BE2C (cell line): ENCODE measurements around the gene KRT79.

Experiments used
- DNase-seq: peaks from one replicate; pipeline ENCODE4 v3.0.0-alpha.2; 2020
- H3K27me3 ChIP-seq: fragments of 250-450 bp; sonication (Bioruptor Pico); 2 replicates; pipeline ENCODE4 v1.5.1; 2020; ENCODE audit warnings: mild to moderate bottlenecking
- H3K36me3 ChIP-seq: fragments of 250-450 bp; sonication (Bioruptor Pico); 2 replicates; pipeline ENCODE4 v1.5.1; 2020; ENCODE audit warnings: mild to moderate bottlenecking
- H3K4me1 ChIP-seq: fragments of 250-450 bp; sonication (Bioruptor Pico); 2 replicates; pipeline ENCODE4 v1.5.1; 2020
- H3K4me3 ChIP-seq: 2 replicates; pipeline ENCODE4 v1.5.1; 2011; ENCODE audit warnings: low read depth, low read length
- H3K9me3 ChIP-seq: fragments of 250-450 bp; sonication (Bioruptor Pico); 2 replicates; pipeline ENCODE4 v1.5.1; 2020
- TF ChIP-seq, protein P1 (sequence below): IDR thresholded peaks from 2 replicates; pipeline ENCODE4 v1.5.1; 2012; ENCODE audit warnings: mild to moderate bottlenecking, low read depth, low read length

The KRT79 gene

DNA sequence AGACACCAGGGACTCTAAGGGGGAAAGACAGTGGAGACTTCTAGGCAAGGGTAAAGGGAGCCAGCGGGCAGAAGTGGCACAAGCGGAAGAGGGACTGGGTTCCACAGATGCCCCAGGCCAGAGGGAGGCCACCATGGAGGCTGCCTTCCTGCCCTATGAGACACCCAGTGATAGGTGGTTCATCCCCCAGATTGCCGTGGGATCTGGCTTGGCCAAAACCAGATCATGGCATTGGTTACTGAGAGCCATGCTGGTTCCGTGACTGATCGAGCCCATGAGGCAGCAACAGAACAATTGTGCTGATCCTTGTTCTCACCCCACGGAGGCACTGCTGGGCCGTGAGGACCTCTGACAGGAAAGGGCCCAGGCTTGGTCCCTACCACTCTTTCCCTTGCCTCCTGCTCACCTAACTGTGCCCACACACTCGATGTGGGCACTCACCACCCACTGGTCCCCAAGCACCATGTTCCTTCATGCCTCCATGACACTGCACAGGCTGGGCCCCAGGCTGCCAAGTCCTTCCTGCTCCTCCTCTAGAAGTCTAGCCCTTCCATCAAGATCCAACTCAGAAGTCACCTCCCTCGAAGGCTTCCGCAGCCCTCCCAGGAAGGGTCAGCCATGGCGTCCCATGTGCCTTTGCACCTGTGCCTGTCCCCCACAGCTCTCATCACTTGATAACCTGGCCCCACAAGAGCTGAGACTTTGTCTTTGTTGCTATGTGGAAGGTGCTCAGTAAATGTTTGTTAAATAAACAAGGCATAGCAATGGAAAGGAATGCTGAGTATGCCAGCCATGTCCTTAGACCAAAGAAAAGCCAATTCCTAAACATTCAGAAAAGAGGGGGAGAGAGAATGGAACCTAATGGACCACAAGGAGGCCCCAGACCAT, 7.3 kb downstream of the KRT79 start:
- Histone ChIP-seq H3K36me3 (no peaks in the 10 kb centered on the region), H3K9me3 (no peaks in the 10 kb centered on the region), H3K4me3 (no peak overlapping the region), H3K4me1 (no peaks in the 10 kb centered on the region), H3K27me3 (peaks cover 13% of the 10 kb centered on the region)
- TF ChIP-seq, protein P1, sequence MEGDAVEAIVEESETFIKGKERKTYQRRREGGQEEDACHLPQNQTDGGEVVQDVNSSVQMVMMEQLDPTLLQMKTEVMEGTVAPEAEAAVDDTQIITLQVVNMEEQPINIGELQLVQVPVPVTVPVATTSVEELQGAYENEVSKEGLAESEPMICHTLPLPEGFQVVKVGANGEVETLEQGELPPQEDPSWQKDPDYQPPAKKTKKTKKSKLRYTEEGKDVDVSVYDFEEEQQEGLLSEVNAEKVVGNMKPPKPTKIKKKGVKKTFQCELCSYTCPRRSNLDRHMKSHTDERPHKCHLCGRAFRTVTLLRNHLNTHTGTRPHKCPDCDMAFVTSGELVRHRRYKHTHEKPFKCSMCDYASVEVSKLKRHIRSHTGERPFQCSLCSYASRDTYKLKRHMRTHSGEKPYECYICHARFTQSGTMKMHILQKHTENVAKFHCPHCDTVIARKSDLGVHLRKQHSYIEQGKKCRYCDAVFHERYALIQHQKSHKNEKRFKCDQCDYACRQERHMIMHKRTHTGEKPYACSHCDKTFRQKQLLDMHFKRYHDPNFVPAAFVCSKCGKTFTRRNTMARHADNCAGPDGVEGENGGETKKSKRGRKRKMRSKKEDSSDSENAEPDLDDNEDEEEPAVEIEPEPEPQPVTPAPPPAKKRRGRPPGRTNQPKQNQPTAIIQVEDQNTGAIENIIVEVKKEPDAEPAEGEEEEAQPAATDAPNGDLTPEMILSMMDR: no peak
- no peak for DNase-seq

DNA sequence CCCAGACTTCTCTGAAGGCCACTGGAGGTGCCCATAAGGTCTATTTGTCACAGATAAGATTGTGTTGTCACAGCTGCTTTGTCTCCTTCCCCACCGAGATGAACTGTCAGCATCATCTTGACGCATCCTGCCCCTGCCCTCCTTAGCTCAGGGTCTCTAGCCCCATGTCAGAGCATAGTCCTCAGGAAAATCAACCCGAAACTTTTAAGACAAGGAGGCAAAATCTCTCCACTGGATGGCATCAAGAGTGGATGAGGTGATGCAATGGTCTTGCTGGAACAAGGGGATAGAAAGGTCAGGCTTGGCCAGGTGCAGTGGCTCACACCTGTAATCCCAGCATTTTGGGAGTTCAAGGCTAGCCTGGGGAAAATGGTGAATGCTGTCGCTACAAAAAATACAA, 8.2 kb downstream of the KRT79 start:
- TF ChIP-seq, protein P1: no peak
- H3K36me3 ChIP-seq: no peaks in the 10 kb centered on the region
- peaks cover 12% of the 10 kb centered on the region for H3K27me3 ChIP-seq
- H3K9me3 ChIP-seq: no peaks in the 10 kb centered on the region
- DNase-seq: no peak
- H3K4me1 ChIP-seq: no peaks in the 10 kb centered on the region
- H3K4me3 ChIP-seq: no peak overlapping the region

DNA sequence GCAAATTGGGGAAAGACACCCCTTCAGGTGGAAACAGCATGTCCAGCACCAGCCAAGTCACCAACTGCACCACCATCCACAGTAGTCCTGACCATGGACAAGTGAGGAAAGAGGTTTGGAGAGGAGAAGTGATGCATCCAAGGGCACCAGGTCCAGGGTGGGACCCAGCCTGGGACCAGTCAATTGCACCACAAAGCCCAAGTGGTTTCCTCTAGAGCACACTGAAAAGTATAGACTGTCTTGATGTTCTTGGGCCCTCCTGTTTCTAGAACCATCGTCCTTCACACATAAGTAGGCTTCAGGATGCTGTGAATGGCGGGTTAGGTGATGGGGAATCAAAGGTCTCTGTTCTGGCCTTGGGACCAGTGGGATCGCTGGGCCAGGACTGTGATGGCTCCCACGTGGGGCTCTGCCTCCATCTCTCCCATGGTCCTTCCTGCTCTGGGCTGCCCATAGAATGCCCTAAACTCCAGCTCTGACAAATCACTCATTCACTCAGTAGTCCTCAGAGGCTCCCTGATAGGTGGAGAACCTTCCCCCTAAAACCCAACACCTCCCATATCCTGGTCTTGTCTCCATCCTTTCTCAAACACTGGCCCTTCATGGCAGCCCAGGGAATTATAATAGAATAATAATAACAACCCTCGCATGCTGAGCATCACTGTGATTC, 9.2 kb downstream of the KRT79 start:
- Histone ChIP-seq H3K27me3 (peaks cover 22% of the 10 kb centered on the region), H3K9me3 (no peaks in the 10 kb centered on the region), H3K4me1 (no peaks in the 10 kb centered on the region), H3K36me3 (no peaks in the 10 kb centered on the region), H3K4me3 (no peak overlapping the region)
- TF ChIP-seq, protein P1: no peak
- no peak for DNase-seq

DNA sequence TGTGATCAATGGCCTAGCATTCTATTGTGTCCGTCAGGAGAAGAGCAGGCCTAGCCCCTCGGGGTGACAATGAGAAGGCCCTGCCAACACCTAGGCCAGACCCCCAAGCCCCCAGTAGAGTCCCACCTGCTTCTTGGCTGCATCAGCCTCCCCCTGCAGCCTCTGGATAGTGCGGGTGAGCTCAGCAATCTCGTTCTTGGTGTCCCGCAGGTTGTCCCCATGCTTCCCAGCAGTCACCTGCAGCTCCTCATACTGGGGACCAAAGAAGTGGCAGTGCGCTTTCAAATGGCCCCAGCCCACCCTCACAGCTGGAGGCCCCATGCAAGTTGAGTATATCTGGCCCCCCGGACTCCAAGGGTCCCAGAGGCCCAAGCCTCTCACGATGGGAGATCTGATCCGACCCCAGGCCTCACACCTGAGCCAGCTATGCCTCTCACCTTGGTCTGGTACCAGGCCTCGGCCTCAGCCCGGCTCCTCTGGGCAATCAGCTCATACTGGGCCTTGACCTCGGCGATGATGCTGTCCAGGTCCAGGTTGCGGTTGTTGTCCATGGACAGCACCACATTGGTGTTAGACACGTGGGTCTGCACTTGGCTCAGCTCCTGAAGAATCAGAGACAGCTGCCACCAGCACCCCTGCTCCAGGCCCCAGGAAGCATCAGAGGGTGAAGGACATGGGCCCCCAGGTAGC, 10.2 kb downstream of the KRT79 start:
- H3K27me3 ChIP-seq: peaks cover 22% of the 10 kb centered on the region
- TF ChIP-seq, protein P1: no peak
- H3K4me1 ChIP-seq: no peaks in the 10 kb centered on the region
- no peak overlapping the region for H3K4me3 ChIP-seq
- DNase-seq: no peak
- H3K36me3 ChIP-seq: no peaks in the 10 kb centered on the region
- H3K9me3 ChIP-seq: no peaks in the 10 kb centered on the region

- Histone ChIP-seq H3K4me1 (no peaks in the 10 kb centered on the region), H3K36me3 (no peaks in the 10 kb centered on the region), H3K27me3 (peaks cover 29% of the 10 kb centered on the region), H3K4me3 (no peak overlapping the region), H3K9me3 (no peaks in the 10 kb centered on the region)
- no peak for DNase-seq
- TF ChIP-seq, protein P1: no peak
Measured at GRCh38 chr12:52822771-52823510, 11.2 kb downstream of the KRT79 start.
